Superior temporal gyrus (tissue), 1 donor: ENCODE measurements around the gene SLC17A9.
"Not testable (repeated sequence)": the region's sequence is repeated elsewhere in the genome, so short reads cannot be mapped to it uniquely, and the experiment has no call there.

ENCODE experiments used
- DNase-seq: peaks from one replicate; pipeline ENCODE4 v3.0.0-alpha.2; 2016; ENCODE audit errors: extremely low spot score

Gene SLC17A9

GRCh38 chr20:62920039-62920645 is 32.4 kb upstream of the SLC17A9 start:
- DNase-seq = no peak

GRCh38 chr20:62921119-62921687 is 31.3 kb upstream of the SLC17A9 start:
- DNase-seq = no peak

- no peak for DNase-seq
Measured at GRCh38 chr20:62922451-62922921, 30.0 kb upstream of the SLC17A9 start.

- DNase-seq = not testable (repeated sequence)
Measured at GRCh38 chr20:62923059-62923668, 29.3 kb upstream of the SLC17A9 start.

- DNase-seq = no peak
Measured at GRCh38 chr20:62923669-62924441, 28.7 kb upstream of the SLC17A9 start.

- no peak for DNase-seq
Measured at GRCh38 chr20:62924442-62925075, 27.9 kb upstream of the SLC17A9 start.

GRCh38 chr20:62925076-62925419 is 27.5 kb upstream of the SLC17A9 start:
- DNase-seq = no peak

- peak; percentile 50 for DNase-seq
Measured at GRCh38 chr20:62925420-62926228, 26.9 kb upstream of the SLC17A9 start.

- peak; percentile 90 for DNase-seq
Measured at GRCh38 chr20:62926229-62927127, 26.0 kb upstream of the SLC17A9 start, which contains the start of gene DIDO1. DIDO1 (minus strand) TSS chr20:62926505.

GRCh38 chr20:62927128-62927705 is 25.3 kb upstream of the SLC17A9 start:
- no peak for DNase-seq

- no peak for DNase-seq
Measured at GRCh38 chr20:62928246-62928939, 24.1 kb upstream of the SLC17A9 start.

GRCh38 chr20:62929051-62929538 is 23.4 kb upstream of the SLC17A9 start:
- no peak for DNase-seq

- DNase-seq = no peak
Measured at GRCh38 chr20:62931464-62931863, 21.0 kb upstream of the SLC17A9 start.

GRCh38 chr20:62933966-62934365 is 18.5 kb upstream of the SLC17A9 start:
- no peak for DNase-seq

GRCh38 chr20:62935204-62935967 is 17.1 kb upstream of the SLC17A9 start:
- no peak for DNase-seq

- DNase-seq = no peak
Measured at GRCh38 chr20:62935968-62936585, 16.4 kb upstream of the SLC17A9 start.

GRCh38 chr20:62937268-62938104 is 15.0 kb upstream of the SLC17A9 start:
- peak; percentile 93 for DNase-seq
